Effector memory CD8-positive, alpha-beta T cell (primary cell): ENCODE data around the gene JSRP1.

Experiments used
- ATAC-seq: fragments of 150-1000 bp; cut with Tn5 transposase; replicated peaks from 2 replicates; pipeline ENCODE4 v1.10.0; 2021; ENCODE audit warnings: mild to moderate bottlenecking, moderate library complexity
- DNase-seq, 3 experiments: peaks; one replicate each; pipeline ENCODE4 v3.0.0; 2021
- H3K27ac Mint-ChIP-seq, 2 donors: one replicate each; pipeline ENCODE4 v1.8.0; 2022; ENCODE audit warnings: mild to moderate bottlenecking in 2 of 2, mixed read lengths in 2 of 2, moderate library complexity in 2 of 2
- H3K27me3 Mint-ChIP-seq, 2 donors: one replicate each; pipeline ENCODE4 v1.8.0; 2022; ENCODE audit warnings: mixed read lengths in 2 of 2
- H3K36me3 Mint-ChIP-seq: one replicate; pipeline ENCODE4 v1.8.0; 2022; ENCODE audit warnings: mild to moderate bottlenecking, moderate library complexity, mixed read lengths; ENCODE audit not compliant: insufficient read depth
- H3K4me1 Mint-ChIP-seq, 2 donors: one replicate each; pipeline ENCODE4 v1.8.0; 2022; ENCODE audit warnings: low read depth in 2 of 2, mixed read lengths in 2 of 2
- H3K4me3 Mint-ChIP-seq, 2 donors: one replicate each; pipeline ENCODE4 v1.8.0; 2022; ENCODE audit warnings: mild to moderate bottlenecking in 2 of 2, mixed read lengths in 2 of 2, moderate library complexity in 2 of 2
- H3K9me3 Mint-ChIP-seq, 2 donors: one replicate each; pipeline ENCODE4 v1.8.0; 2022; ENCODE audit warnings: mixed read lengths in 2 of 2

JSRP1 gene

GRCh38 chr19:2277138-2277537 is 20.9 kb upstream of the JSRP1 start:
- H3K4me1 Mint-ChIP-seq: peaks cover 21 to 31% of the 10 kb centered on the region in 2 donors
- H3K36me3 Mint-ChIP-seq: peaks cover 89% of the 10 kb centered on the region

DNA sequence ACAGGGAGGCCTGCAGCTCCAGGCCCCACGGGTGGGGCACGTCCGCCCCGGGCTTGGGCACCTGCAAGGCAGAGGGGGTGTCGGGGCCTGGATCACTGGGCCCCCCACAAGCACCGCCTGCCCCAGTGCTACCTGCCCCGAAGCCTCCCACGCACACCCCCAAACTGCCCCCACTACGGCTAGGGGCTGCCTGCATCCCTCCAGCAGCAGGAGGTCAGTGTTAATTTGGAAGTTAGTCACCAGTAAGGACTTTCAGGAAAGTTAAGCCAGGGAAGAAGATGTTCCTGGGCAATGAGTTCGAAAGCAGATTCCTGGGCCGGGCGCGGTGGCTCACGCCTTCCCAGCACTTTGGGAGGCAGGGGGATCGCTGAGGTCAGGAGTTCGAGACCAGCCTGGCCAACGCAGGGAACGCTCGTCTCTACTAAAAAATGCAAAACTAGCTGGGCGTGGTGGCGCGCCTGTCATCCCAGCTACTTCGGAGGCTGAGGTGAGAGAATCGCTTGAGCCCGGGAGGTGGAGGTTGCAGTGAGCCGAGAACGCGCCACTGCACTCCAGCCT is 20.3 kb upstream of the JSRP1 start:
- no peak for ATAC-seq
- H3K4me3 Mint-ChIP-seq: peak overlapping the region in 1 of 2 donors; percentile 17
- DNase-seq: no peak
- no peaks in the 10 kb centered on the region for H3K27me3 Mint-ChIP-seq
- H3K4me1 Mint-ChIP-seq: peaks cover 21 to 29% of the 10 kb centered on the region in 2 donors
- H3K36me3 Mint-ChIP-seq: peaks cover 89% of the 10 kb centered on the region
- H3K9me3 Mint-ChIP-seq: no peaks in the 10 kb centered on the region
- peak overlapping the region in 1 of 2 donors; percentile 69 for H3K27ac Mint-ChIP-seq

More at GRCh38 chr19:2277138-2277537, 20.9 kb upstream of the JSRP1 start:
- H3K27me3 Mint-ChIP-seq: no peaks in the 10 kb centered on the region
- ATAC-seq (no peak), DNase-seq (no peak)
- no peak overlapping the region for H3K4me3 Mint-ChIP-seq
- no peaks in the 10 kb centered on the region for H3K9me3 Mint-ChIP-seq
- peak overlapping the region in 1 of 2 donors; percentile 69 for H3K27ac Mint-ChIP-seq

- Mint-ChIP-seq H3K27ac (peak overlapping the region in 1 of 2 donors; percentile 99), H3K4me1 (peaks cover 25 to 31% of the 10 kb centered on the region in 2 donors), H3K9me3 (no peaks in the 10 kb centered on the region), H3K4me3 (no peak overlapping the region), H3K27me3 (no peaks in the 10 kb centered on the region), H3K36me3 (peaks cover 93% of the 10 kb centered on the region)
- DNase-seq (no peak), ATAC-seq (no peak)
Observed at GRCh38 chr19:2275588-2276428, 19.6 kb upstream of the JSRP1 start.

- Mint-ChIP-seq H3K27ac (peak overlapping the region; percentile 8 to 99), H3K4me3 (peak overlapping the region in 1 of 2 donors; percentile 95), H3K27me3 (no peaks in the 10 kb centered on the region), H3K9me3 (no peaks in the 10 kb centered on the region), H3K36me3 (peaks cover 93% of the 10 kb centered on the region), H3K4me1 (peaks cover 25 to 31% of the 10 kb centered on the region in 2 donors)
- DNase-seq: no peak
- ATAC-seq: no peak
Observed at GRCh38 chr19:2274931-2275535, 18.8 kb upstream of the JSRP1 start.

- Mint-ChIP-seq H3K27ac (peak overlapping the region; percentile 95 to 99), H3K4me3 (peak overlapping the region; percentile 95), H3K9me3 (no peaks in the 10 kb centered on the region), H3K27me3 (no peaks in the 10 kb centered on the region), H3K36me3 (peaks cover 96% of the 10 kb centered on the region), H3K4me1 (peaks cover 25 to 31% of the 10 kb centered on the region in 2 donors)
- ATAC-seq (no peak), DNase-seq (no peak)
Observed at GRCh38 chr19:2274185-2274711, 18.0 kb upstream of the JSRP1 start.

- Mint-ChIP-seq H3K9me3 (no peaks in the 10 kb centered on the region), H3K36me3 (peaks cover 96% of the 10 kb centered on the region), H3K4me3 (peak overlapping the region; percentile 95), H3K27me3 (no peaks in the 10 kb centered on the region), H3K4me1 (peaks cover 25 to 31% of the 10 kb centered on the region in 2 donors), H3K27ac (peak overlapping the region; percentile 95 to 99)
- peak; percentile 77 to 80 (median 77) for DNase-seq
- ATAC-seq: peak; percentile 48
Observed at GRCh38 chr19:2273356-2274184, 17.4 kb upstream of the JSRP1 start.

- DNase-seq: no peak
- Mint-ChIP-seq H3K9me3 (no peaks in the 10 kb centered on the region), H3K27me3 (no peaks in the 10 kb centered on the region), H3K27ac (peak overlapping the region; percentile 95 to 99), H3K36me3 (peaks cover 77% of the 10 kb centered on the region), H3K4me3 (peak overlapping the region; percentile 95), H3K4me1 (peaks cover 24 to 28% of the 10 kb centered on the region in 2 donors)
- ATAC-seq: no peak
Observed at GRCh38 chr19:2271234-2272103, 15.3 kb upstream of the JSRP1 start.

GRCh38 chr19:2270423-2271233 is 14.4 kb upstream of the JSRP1 start:
- Mint-ChIP-seq H3K27me3 (no peaks in the 10 kb centered on the region), H3K36me3 (peaks cover 71% of the 10 kb centered on the region), H3K9me3 (no peaks in the 10 kb centered on the region), H3K4me3 (peak overlapping the region; percentile 95), H3K4me1 (peaks cover 27 to 28% of the 10 kb centered on the region in 2 donors), H3K27ac (peak overlapping the region; percentile 95 to 99)
- peak; percentile 30 for ATAC-seq
- peak; percentile 57 to 61 (median 60) for DNase-seq

- H3K27ac Mint-ChIP-seq: peak overlapping the region; percentile 95 to 99
- H3K27me3 Mint-ChIP-seq: no peaks in the 10 kb centered on the region
- peaks cover 66% of the 10 kb centered on the region for H3K36me3 Mint-ChIP-seq
- peaks cover 26 to 27% of the 10 kb centered on the region in 2 donors for H3K4me1 Mint-ChIP-seq
- H3K4me3 Mint-ChIP-seq: peak overlapping the region; percentile 95
- DNase-seq (no peak), ATAC-seq (no peak)
- no peaks in the 10 kb centered on the region for H3K9me3 Mint-ChIP-seq
Observed at GRCh38 chr19:2270157-2270422, 13.9 kb upstream of the JSRP1 start.

DNA sequence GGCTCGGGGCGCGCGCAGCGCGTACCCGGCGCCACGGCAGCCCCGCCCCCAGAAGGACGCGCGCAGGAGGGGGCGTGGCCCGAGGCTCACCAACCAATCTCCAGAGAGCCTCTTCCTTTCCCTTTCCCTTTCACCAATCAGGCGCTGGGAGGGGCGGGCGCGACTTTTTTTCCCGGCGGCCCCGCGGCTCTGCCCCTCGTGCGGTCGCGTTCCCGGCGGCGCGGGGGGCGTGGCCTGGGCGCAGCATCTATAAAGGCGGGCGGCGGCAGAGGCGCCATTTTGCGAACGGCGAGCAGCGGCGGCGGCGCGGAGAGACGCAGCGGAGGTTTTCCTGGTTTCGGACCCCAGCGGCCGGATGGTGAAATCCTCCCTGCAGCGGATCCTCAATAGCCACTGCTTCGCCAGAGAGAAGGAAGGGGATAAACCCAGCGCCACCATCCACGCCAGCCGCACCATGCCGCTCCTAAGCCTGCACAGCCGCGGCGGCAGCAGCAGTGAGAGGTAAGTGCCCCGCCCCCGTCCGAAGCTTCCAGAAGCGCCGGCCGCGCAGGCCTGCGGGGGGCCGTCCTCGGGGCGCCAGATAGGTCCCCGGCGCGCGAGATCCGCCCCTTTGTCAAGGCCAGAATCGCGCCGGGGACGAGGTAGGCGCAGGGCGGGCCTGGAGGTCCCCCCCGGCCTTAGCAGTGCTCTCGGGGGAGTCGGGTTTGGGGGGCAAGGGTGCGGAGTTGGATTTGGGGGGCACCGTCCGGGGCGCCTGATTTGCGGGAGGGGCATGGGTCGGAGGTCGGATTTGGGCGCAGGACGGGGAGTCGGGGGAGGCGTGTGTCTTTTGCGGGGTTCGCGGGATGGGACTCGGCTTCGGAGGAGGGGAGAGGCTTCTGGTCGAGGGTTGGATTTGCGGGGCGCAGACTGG is 13.3 kb upstream of the JSRP1 start:
- Mint-ChIP-seq H3K27me3 (no peaks in the 10 kb centered on the region), H3K4me3 (peak overlapping the region; percentile 95), H3K9me3 (no peaks in the 10 kb centered on the region), H3K27ac (peak overlapping the region; percentile 95 to 99), H3K4me1 (peaks cover 23 to 25% of the 10 kb centered on the region in 2 donors), H3K36me3 (peaks cover 60% of the 10 kb centered on the region)
- DNase-seq (peak; percentile 99), ATAC-seq (peak; percentile 78)

GRCh38 chr19:2268861-2269243 is 12.6 kb upstream of the JSRP1 start:
- ATAC-seq (no peak), DNase-seq (no peak)
- Mint-ChIP-seq H3K27ac (peak overlapping the region; percentile 95 to 99), H3K4me1 (peaks cover 17 to 18% of the 10 kb centered on the region in 2 donors), H3K4me3 (peak overlapping the region; percentile 95), H3K9me3 (no peaks in the 10 kb centered on the region), H3K27me3 (no peaks in the 10 kb centered on the region), H3K36me3 (peaks cover 54% of the 10 kb centered on the region)
